Measurements from ENCODE around the gene MGLL. TPM values are rescaled to one million over a fixed set of nuclear protein-coding genes. Genes with fewer than 3 reads are reported as not detected.
A peak's percentile ranks its signal among the peaks of the same experiment; 100 is the strongest.

Gene MGLL
- total RNA-seq, 1 donor from 2014 or later = 135 TPM

DNA sequence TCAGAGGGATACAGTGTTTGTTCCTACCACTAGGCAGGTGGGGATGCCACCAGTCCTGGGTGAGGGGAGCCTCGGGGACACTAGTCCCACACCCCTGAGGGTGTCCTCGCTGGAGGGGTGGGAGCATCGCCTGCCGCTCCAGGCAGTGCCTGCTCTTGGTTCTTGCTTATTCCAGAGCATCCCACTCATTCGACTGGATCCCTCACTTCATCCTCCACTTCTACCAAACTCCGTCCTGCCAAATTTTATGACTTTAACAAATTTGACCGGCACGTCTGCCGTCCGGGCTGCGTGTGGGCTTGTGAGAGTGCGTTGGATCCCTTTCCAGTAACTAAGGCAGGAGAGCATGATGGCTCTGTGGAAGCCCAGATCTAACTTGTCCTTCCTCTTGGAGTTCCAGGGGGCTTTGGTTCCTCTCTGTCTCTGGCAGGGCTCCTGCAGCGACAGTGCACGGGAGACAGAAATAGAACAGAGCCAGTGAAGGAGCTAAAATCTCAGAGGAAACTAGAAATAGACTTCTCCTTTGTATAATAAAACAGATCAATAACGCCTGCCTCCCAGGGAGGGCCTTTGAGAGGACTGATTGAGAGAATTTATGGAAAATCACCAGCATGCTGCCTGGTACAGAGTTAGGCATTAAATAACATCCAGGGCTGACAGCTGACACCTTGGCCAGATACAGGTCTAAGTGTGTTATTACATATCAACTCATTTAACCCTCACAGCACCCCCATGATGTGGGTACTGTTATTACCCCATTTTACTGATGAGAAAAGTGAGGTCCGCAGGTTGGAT lies 34.5 kb downstream of the MGLL start:
- ATAC-seq = no peak

DNA sequence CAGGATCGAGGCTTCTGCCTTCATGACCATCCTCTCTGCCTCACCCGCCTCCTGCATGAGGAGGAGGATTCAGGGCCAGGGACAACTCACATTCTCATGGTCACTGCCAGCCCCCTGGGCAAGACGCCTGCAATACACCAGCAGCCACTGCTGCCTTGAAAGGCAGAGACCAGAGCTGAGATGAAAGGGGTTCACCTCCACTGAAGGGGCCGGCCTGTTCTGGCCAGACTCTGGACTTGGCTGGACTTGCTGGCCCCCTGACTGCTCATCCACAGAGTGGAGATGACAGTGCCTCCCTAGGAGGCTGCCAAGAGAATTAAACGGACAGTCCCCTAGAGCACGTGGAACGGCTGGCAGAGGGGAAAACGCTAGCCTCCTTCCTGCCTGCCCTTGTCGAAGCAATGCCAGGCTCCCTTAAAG lies 35.2 kb downstream of the MGLL start:
- ATAC-seq = no peak

- no peak for ATAC-seq
These were observed 35.8 kb downstream of the MGLL start for GRCh38 chr3:127786353-127787070.

- peak; percentile 9 for ATAC-seq
These were observed 36.5 kb downstream of the MGLL start for GRCh38 chr3:127785711-127786265.

DNA sequence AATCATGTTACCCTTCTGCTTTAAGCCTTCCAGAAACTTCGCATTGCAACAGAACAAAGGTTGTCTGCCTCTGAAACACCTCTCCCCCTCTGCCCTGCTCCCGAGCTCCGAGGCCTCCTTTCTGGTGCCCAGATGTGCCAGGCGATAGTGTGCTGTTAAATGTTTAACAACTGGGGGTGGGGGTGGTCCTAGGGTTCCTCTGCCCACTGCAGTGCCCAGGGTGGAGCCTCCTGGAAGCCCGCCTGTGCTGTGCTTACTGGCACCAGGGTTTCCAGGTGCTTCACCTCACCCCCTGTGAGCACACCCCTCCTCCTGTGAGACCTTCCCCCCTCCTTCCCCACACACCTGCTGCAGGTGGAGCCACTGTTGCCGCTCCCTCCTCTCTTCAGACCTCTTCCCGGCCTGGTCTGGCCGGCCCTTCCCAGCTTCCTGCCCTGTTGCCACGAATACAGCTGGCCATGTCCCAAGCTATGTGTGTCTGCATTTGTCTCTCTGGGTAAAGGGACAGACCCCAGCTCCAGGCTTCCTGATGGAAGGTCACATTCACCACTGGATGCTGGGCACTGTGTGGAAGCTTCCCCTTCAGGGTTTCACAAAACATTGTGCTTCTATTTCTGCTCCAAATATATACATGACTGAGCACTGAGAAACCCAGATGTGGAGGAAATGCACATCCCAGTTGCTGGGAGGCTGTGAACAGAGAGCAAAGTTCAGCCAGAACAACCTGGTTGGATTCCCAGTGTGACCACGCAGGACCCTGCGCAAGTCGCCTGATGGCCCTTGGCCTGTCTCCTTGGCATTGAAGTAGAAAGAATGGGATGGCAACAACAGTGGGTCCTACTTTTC lies 37.2 kb downstream of the MGLL start:
- no peak for ATAC-seq

GRCh38 chr3:127784283-127784682 lies 38.0 kb downstream of the MGLL start:
- ATAC-seq = no peak

DNA sequence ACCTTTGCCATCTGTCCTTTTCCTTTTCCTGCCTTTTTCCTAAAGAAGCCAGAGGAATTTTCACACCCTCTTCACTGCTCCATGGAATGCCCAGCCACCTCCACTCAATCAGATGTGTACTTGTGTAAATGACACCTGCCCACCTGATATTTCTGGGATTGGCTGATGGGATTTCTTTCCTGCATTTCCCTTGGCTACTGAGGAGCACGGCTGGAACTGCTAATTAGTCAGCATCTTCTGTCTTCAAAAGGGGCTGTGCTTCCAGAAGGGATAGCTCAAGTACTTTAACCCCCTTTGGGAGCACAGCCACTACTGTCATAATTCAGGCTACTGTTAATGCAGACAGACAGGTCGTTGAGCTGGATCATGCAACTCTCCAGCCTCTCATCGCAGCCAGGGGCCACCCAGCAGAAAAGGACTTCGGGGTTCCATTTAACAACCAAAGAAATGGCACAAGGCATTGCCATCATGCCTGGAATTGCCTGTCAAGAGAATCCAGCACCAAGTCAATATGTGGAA lies 38.6 kb downstream of the MGLL start:
- no peak for ATAC-seq

DNA sequence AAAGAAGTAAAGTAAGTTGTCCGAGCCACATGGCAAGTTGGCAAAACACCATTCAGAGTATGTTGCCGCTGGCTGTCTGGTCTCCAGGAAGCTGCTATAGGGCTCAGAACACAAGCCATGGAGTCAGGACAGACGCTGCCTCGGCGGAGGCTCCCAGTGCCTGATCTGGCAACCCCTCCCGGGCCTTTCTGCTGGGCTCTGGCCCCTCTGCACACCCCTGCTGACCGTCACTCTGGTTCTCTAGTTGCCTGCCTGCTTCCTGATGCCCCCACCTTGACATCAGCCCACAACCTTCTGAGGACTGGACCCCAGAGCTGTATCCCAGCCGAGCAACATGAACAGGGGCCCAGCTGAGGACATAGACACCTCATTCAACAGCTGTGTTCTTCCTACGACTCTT lies 39.1 kb downstream of the MGLL start:
- no peak for ATAC-seq

DNA sequence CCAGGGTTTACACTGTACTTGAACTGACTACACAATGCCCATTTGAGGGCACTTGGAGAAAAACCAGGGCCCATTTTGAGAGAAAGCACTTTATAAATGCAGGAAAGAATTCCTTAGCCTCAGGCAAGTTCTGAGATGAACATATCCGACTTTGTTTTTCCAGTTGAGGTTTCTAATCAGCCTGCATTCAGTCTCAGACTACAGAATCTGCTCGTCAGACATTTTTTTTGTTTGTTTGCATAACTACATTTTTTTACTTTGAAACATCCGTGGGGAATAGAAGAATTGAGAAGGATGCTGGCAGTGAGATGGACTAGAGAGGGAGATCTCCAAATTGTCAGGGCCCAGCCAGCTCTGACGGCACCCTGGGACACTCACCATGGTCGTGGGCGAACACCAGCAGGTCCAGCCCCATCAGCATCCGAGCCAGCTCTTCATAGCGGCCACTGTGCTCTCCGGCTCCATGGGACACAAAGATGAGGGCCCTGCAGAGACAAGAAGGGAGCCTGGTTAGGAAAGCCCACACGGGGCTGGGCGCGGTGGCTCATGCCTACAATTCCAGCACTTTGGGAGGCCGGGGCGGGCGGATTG lies 40.8 kb downstream of the MGLL start:
- ATAC-seq = no peak

GRCh38 chr3:127780536-127781400 lies 41.5 kb downstream of the MGLL start:
- ATAC-seq = no peak

- ATAC-seq = peak; percentile 66
These were observed 42.6 kb downstream of the MGLL start for GRCh38 chr3:127779747-127780146.

DNA sequence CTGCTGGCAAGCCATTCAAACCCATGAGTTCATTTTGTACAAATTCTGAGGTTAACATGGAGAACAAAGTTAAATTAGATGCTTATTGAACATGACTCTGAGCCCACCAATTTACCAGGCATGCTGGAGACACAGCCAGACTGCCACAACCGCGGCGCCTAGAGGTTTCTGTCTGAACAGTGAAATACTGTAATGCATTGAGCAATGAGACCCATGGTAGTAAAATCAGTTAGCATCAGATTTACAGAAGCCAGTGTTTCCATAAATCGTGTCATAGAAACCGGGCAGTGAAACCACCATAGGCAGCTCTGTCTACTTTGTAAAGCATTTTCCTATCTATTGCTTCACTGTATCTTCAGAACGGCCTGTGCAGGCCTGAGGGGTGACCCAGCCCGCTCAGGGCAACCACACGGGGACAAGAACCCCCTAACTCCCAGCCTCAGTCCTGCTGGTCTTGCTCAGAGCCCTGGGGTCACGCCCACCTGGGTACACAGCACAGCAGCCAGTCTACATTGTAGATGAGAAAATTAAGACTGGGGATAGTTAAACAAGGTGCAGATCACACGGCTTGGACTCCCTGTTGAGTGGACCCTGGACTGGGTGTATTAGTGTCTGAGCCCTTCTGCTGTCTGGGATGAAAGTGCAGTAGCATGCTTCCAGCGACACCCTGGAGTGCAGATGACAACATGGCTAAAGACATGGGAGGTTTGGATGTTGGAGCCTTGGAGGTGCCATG lies 44.2 kb downstream of the MGLL start:
- no peak for ATAC-seq

- ATAC-seq = peak; percentile 60
These were observed 45.0 kb downstream of the MGLL start for GRCh38 chr3:127777332-127777731.

DNA sequence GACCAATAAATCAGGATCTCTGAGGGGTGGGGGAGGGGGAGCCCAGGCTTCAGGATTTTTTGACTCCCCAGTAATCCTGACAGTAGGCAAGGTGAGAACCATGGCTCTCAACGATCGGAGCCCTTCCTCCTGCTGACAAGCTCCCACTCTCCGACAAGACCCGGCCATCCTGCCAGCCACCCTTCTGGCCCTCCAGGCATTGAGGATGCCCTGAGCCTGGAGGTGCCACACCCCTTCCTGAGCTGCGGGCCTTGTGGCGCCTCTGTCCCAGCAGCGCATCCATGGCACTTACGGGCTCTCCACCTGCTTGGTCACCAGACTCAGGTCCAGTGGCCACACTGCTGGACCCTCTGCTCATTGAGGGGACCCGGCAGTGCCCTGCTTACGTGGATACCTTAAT lies 46.0 kb downstream of the MGLL start:
- no peak for ATAC-seq

DNA sequence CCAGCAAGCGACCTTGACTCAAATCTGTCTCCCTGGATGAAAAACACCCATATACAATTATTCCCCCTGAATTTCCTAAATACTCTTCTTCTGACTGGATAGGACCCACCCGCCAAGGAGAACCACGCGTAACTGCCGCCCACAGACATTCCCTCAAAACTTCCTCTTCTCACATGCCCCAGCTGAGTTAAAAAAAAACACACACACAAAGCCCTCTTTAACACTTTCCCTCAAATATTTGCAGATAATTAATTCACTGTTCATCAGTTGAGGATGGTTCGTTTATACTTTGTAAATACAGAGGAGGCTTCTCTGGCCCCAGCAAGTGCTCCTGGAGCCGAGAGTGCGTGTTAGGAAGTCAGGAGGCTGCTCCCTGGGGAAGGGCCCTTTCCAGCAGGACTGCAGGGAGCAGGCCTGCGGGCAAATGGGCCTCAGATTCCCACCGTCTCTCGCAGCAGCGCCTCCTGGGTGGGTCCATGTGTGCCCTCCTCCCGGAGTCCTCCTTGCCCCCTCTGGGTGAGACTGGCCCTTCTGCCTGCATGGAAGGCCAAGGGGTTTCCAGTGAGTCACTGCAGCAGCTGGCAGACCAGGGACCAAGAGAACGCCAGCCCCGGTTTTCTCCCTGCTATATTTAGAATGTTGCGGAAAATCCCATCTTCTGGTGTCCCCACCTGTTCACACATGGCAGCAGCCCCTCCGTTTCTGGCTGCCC lies 46.8 kb downstream of the MGLL start:
- no peak for ATAC-seq

- no peak for ATAC-seq
These were observed 47.7 kb downstream of the MGLL start for GRCh38 chr3:127774647-127775046.

GRCh38 chr3:127773752-127774395 lies 48.4 kb downstream of the MGLL start:
- ATAC-seq = no peak

DNA sequence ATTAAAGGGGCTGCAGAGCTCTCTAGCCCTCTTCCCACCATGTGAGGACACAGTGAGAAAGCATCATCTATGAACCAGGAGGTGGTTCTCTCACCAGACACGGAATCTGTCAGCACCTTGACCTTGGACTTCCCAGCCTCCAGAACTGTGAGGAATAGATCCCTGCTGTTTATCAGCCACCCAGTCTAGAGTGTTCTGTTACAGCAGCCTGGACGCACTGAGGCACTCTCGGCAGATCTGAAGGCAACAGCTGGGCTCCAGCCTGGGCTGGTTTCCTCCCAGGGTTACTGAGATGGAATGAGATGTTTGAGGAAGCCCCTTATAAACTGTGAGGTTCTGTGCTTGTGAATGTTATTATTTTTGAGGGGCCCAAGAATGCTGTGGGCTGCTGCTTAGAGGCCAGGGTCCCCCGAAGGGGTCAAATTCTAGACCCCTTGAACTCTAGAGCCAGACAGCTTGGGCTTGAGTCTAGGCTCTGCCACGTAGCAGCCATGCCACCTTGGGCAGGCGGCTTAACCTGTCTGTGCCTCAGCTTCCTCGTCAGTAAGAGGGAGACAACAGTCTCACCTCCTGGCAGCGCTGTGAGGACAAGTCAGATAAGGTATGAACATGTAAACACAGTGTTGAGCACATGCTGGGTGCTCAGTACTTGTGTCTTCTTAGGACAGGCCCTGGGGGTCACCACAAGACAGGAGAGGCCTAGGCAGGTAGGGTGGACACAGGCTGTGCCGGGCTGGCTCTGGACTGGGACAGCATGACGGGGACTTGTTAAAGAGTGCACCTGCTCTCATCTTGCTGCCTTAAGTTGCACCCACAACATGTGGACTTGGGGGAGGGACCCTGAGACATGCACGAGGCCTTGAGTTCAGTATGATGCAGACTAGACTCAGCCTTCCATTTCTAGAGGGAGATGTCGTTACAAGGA lies 49.2 kb downstream of the MGLL start:
- no peak for ATAC-seq

Data from esophagus mucosa (tissue), 1 donor.